Fibroblast of skin of left quadriceps (primary cell): ENCODE results near the gene IGSF21.
A peak's percentile ranks its signal among the peaks of the same experiment; 100 is the strongest.

Experiments
- DNase-seq, 2 experiments: peaks; one replicate each; pipeline ENCODE4 v3.0.0-alpha.2; 2013; ENCODE audit warnings: low read depth in 2 of 2

IGSF21 gene

DNA sequence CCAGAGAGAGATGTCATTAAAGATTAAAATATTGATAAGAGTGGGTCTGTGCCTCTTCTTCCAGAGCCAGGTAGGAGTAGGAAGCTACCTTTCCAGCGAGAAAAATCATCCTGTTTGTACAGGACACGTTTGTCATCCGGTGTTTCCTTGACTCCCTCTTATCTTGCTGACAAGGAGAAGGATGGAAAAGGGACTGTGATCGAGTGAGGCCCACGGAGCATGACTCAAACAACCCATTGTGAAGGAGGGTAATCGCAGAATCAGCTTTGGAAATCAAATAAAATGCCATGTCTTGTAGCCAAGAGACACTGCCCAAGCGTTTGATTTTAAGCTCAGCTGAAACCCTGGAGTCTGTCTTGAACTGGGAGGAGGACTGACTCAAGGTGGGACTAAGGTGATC, 97.7 kb downstream of the IGSF21 start:
- DNase-seq, result no peak

DNA sequence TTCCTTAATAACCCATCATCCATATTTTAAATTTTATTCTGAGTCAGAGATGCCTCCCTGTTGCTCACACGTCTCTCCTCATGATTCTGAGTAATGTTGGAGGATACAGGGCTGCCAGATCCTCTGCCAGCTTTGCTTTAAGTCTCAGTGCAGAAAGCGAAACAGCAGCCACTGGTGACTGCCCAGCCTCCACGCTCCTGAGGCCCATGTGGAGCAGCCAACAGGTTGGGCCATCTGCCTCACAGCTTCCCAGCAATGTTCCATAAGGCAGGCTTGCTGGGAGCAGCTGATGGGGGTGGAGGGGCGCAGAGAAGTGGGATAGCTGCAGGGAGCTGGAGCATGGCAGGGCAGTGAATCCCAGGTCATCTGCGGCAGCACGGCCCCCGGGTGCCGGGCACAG, 104.2 kb downstream of the IGSF21 start:
- no peak for DNase-seq

- DNase-seq, result no peak
Measured at GRCh38 chr1:18217398-18218043, 109.9 kb downstream of the IGSF21 start.

GRCh38 chr1:18229625-18230024, 122.0 kb downstream of the IGSF21 start:
- DNase-seq, result no peak

GRCh38 chr1:18230321-18230720, 122.7 kb downstream of the IGSF21 start:
- DNase-seq, result no peak

DNA sequence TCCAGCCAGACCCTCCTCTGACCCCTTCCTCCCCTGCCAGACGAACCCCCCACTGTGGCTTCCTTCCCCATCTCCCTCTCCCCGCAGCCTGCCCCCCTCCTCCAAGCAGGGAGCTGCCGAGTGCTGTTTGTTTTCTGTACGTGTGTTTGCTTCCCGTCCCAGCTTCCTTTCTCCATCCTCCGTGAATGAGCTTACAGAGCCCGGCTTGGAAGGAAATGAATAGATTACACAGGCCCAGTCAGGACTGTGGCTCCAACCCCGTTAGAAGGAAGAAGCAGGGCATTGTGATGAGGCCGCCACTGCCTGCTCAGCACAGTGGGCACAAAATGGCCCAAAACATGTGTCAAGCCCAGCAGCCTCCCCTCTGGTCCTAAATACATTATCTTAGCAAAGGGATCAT, 123.2 kb downstream of the IGSF21 start:
- no peak for DNase-seq

- DNase-seq, result no peak
Measured at GRCh38 chr1:18232052-18232451, 124.5 kb downstream of the IGSF21 start.

DNA sequence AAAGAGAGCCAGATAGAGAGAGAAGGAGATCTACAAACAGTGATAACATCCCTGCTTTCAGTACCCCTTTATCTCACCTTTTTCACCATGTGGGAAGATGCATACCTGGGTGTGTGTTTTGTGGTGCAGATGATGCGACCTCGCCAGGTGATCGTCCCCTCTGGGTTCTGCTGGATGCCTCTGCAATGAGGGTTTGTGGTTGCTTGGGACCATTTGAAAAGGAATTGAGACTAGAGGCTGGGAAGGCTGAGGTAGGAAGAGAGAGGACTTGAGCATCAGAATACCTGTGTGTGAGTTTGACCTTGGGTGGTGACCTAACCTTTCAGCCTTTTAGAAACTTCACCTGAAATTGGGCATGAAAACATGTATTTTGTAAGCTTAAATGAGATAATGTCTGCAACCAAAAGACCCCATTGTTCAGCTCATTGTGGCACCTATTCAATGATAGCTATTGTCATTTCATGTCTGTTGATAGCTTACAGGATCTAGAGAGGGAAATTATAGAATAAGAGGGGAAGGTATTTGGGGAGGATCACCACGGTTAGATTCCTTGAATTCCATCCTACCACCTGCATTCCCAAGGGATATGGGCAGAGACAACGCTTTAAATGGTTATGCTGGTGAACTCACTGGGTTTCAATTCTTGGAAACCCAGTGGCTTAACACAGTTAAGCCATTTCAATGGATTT, 125.7 kb downstream of the IGSF21 start:
- no peak for DNase-seq

GRCh38 chr1:18234790-18235242, 127.2 kb downstream of the IGSF21 start:
- peak; percentile 11 to 14 for DNase-seq

DNA sequence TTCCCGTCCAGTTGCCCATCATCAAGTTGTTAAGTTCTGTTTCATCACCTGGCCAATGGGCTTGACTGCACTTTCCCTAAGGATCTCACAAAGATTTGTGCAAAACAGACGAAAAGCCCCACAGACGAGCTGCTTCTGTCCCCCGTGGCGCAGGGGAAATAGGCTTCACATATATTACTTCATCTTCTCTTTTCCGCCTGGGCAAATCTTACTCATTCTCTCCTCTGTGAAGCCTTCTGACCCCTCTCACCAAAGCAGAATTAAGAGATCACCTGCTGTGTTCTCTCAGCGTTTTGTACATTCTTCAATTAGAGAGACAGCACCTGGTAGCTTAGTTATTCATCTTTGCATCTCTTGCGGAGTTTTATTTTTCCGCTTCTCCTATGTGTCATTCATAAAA, 129.8 kb downstream of the IGSF21 start:
- DNase-seq, result no peak

DNA sequence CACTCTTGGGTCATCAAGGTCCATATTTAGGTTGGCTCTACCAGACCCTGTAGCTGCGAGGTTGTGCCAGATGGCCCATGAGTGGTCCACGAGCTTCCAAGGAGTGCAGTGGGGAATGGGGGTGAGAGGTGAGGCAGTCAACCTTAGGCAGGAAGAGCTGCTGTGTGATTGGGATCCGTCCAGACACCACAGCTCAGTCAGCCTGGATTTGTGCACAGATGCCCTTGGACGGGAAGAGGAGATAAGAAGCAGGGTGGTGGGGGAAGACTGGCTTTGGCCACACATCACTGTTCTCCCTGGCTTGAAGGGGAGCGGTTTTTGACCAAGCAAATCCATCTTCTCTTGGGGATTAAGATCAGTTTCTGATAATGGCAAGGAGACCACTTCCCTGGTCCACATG, 130.6 kb downstream of the IGSF21 start:
- DNase-seq, result no peak

- DNase-seq, result no peak
Measured at GRCh38 chr1:18239671-18240070, 132.1 kb downstream of the IGSF21 start.

GRCh38 chr1:18240906-18241305, 133.3 kb downstream of the IGSF21 start:
- DNase-seq, result no peak

DNA sequence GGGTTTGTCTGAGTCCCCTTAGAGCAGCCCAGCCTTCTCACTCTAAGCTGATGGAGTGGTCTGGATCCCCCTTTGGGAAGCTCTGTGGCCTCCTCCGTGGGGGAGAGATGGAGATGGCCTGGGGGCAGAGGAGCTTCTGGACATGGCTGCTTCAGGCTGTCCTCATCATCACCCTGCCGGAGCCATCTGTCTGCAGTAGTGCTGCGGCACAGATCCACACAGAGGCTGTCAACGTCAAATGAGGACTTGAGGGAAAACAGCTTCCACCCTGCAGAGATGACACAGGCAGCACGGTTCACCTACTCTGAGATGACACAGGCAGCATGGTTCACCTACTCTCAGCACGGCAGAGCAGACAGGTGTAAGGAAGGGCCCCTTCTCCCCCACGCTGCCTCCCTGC, 134.3 kb downstream of the IGSF21 start:
- DNase-seq, result no peak

DNA sequence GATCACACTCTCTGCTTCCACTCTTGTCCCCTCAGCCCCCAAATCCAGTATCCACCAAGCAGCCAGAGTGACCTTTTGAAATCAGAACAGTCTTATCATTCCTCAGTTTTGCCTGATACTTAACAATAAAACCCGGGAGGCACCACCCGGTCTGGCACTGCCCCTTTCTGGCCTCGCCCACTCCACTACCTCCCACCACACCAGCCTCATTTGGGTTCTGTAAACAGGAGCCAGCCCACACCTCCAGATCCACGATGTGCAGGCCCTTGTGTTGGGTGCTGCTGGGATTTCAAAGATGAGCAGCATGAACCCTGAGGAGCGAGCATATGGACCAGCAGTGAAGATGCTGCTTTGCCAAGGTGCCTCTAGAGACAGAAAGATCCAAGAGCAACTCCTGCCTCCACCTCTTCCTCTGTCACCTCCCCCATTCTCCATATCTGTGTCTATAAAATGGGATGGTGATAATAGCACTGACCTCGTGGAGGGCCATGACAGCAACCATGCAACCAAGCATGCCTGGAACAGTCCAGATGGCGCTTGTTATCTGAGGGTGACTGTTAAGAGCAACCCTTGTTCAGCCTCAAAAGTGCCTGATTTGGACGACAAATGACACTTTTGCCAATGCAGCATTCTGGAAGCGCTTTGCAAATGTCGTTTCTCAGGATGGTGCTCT, 136.0 kb downstream of the IGSF21 start:
- no peak for DNase-seq

DNA sequence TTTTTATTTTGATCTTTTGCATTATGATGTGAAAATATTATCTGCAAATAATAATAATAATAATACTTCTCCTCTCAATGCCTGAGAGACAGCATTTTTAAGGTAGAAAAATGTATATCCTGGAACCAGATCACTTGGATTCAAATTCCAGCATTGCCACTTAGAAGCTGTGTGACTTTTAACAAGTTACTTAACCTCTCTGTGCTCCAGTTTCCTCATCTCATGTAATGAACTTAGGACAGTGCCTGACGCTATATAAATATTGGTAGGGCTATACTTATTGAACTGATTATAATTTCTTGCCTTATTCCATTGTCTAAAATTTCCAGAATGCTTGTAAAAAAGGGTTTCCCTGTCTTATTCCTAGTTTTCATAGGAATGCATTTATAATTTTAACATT, 137.2 kb downstream of the IGSF21 start:
- no peak for DNase-seq

DNA sequence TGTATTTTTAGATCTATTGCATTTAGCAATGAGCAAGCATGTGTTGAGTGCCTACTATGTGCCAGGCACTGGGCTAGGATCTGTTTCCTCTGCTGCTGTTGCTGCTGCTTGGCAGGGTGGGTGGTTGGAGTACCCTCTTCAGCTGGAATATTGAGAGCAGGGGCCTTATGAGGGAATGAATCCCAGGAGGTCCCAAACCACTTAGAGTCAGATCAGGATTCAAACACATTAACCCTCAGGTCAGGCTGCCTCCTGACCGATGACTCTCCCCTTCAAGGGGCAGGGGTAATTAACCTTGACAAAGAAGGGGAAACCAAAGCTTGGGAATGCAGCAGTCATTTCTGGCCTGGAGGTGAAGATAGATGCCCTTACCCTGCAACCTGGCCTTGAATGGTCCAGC, 138.0 kb downstream of the IGSF21 start:
- DNase-seq, result no peak

DNA sequence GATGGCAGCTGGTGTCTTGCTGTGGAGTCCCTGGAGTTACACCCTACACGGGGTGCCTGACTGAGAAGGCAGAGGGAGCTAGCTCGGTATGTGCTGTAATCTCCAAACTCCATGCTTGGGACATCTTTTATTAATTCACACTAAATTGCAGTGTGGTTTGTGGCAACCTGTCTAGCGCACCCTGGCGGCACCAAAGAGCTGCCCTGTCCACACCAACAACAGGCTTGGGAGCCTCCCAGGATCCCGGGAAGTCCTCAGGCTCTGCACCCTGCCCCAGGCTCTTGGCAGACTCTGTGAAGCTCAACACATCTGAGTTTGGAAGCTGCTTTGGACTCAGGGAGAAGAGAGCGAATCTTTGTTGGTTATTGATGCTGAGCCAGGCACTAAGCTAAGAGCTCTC, 138.9 kb downstream of the IGSF21 start:
- DNase-seq, result no peak

GRCh38 chr1:18247151-18247550, 139.6 kb downstream of the IGSF21 start:
- no peak for DNase-seq

- DNase-seq, result no peak
Measured at GRCh38 chr1:18249631-18250030, 142.0 kb downstream of the IGSF21 start.

GRCh38 chr1:18253093-18253492, 145.5 kb downstream of the IGSF21 start:
- no peak for DNase-seq

GRCh38 chr1:18256282-18257235, 149.0 kb downstream of the IGSF21 start:
- peak; percentile 3 to 5 for DNase-seq
